Smooth muscle cell (in vitro differentiated cells): ENCODE measurements around the gene KCTD18. TPM values are rescaled to one million over a fixed set of nuclear protein-coding genes. Genes with fewer than 3 reads are reported as not detected.

Experiments used
- DNase-seq: peaks from one replicate; lab custom pipeline; 2025; ENCODE audit not compliant: unreplicated experiment; lab: John Stamatoyannopoulos, UW
- H2AFZ ChIP-seq: fragments of 200-600 bp; sonication (generic); 2 replicates; pipeline ENCODE4 v1.6.0; 2016; ENCODE audit warnings: antibody characterized with exemption, low read depth, mild to moderate bottlenecking
- H3F3A ChIP-seq: fragments of 200-600 bp; sonication (generic); 2 replicates; pipeline ENCODE4 v1.6.0; 2017; ENCODE audit warnings: antibody characterized with exemption, low read depth
- H3K27ac ChIP-seq: fragments of 200-600 bp; sonication (generic); 2 replicates; pipeline ENCODE4 v1.5.1; 2016; ENCODE audit warnings: low read depth, mild to moderate bottlenecking
- H3K27me3 ChIP-seq: fragments of 200-600 bp; sonication (generic); 2 replicates; pipeline ENCODE4 v1.6.1; 2016; ENCODE audit warnings: low read depth, mild to moderate bottlenecking
- H3K36me3 ChIP-seq: fragments of 200-600 bp; sonication (generic); 2 replicates; pipeline ENCODE4 v1.5.1; 2016; ENCODE audit warnings: low read depth
- H3K4me1 ChIP-seq: fragments of 200-600 bp; sonication (generic); 2 replicates; pipeline ENCODE4 v1.5.1; 2016; ENCODE audit warnings: low read depth
- H3K4me2 ChIP-seq: fragments of 200-600 bp; sonication (generic); 2 replicates; pipeline ENCODE4 v1.6.0; 2016; ENCODE audit warnings: mild to moderate bottlenecking
- H3K4me3 ChIP-seq: fragments of 200-600 bp; sonication (generic); 2 replicates; pipeline ENCODE4 v1.5.1; 2016; ENCODE audit warnings: mild to moderate bottlenecking
- H3K79me2 ChIP-seq: fragments of 200-600 bp; sonication (generic); 2 replicates; pipeline ENCODE4 v1.6.0; 2016; ENCODE audit warnings: low read depth, mild to moderate bottlenecking
- H3K9ac ChIP-seq: fragments of 200-600 bp; sonication (generic); 2 replicates; pipeline ENCODE4 v1.6.0; 2016; ENCODE audit warnings: low read depth
- H3K9me3 ChIP-seq: fragments of 200-600 bp; sonication (generic); replicated peaks from 2 replicates; pipeline ENCODE4 v1.5.1; 2016; ENCODE audit warnings: low read depth
- H4K20me1 ChIP-seq: fragments of 200-600 bp; sonication (generic); 2 replicates; pipeline ENCODE4 v1.6.0; 2016; ENCODE audit warnings: low read depth
- WGBS: methylation state at CpG from one replicate; pipeline ENCODE4 v1.1.7; 2016; ENCODE audit warnings: low lambda C conversion rate; 5-methylcytosine and 5-hydroxymethylcytosine counted together
- polyA plus RNA-seq: library from polyadenylated mRNA; unstranded; fragments of >200 nt; fragmentation: Nextera tagmentation; extraction: Ambion mirVana; gene quantifications from 2 replicates; pipeline ENCODE4 v1.2.1, GENCODE V29; 2016
- total RNA-seq: library from RNA; depleted of rRNA; stranded (reverse); fragments of >200 nt; gene quantifications from 2 replicates; pipeline ENCODE4 v1.2.3, GENCODE V29; 2014
- TF ChIP-seq, protein P1 (sequence below): fragments of 200-600 bp; sonication (generic); IDR thresholded peaks from 2 replicates; pipeline ENCODE4 v1.5.1; 2017; ENCODE audit warnings: borderline replicate concordance, mild to moderate bottlenecking, antibody characterized with exemption; ENCODE audit not compliant: insufficient read depth, poor library complexity, severe bottlenecking

KCTD18 gene
- total and polyA plus RNA-seq, 2 experiments from 2014 or later, result 10.3 to 10.9 TPM

DNA sequence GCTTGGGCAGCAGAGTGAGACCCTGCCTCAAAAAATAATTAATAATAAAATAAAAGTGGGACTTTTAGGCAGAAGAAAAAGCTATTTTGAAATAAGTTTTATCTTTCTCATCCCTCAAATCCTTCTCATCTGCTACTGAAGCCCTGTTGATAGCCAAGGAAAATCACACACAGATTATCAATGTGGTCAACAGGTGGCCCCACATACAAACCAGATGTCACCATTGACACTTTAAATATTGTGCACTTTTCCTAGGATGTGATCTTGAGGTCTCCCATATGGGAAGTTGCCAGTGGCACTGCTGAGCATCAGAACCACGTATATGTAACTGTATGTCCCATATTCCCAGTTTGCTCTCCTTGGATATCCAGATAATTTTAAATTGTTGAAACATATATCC is 64.6 kb downstream of the KCTD18 start:
- H3K9me3 ChIP-seq, result no peaks in the 10 kb centered on the region
- no peak overlapping the region for H3K27ac ChIP-seq
- H3K4me3 ChIP-seq, result no peak overlapping the region
- peaks cover 23% of the 10 kb centered on the region for H3K79me2 ChIP-seq
- 96% methylated on average over 1 of the region's 1 CpG for WGBS
- no peaks in the 10 kb centered on the region for H3K27me3 ChIP-seq
- DNase-seq, result no peak
- H3K4me2 ChIP-seq, result no peak overlapping the region
- TF ChIP-seq, protein P1, sequence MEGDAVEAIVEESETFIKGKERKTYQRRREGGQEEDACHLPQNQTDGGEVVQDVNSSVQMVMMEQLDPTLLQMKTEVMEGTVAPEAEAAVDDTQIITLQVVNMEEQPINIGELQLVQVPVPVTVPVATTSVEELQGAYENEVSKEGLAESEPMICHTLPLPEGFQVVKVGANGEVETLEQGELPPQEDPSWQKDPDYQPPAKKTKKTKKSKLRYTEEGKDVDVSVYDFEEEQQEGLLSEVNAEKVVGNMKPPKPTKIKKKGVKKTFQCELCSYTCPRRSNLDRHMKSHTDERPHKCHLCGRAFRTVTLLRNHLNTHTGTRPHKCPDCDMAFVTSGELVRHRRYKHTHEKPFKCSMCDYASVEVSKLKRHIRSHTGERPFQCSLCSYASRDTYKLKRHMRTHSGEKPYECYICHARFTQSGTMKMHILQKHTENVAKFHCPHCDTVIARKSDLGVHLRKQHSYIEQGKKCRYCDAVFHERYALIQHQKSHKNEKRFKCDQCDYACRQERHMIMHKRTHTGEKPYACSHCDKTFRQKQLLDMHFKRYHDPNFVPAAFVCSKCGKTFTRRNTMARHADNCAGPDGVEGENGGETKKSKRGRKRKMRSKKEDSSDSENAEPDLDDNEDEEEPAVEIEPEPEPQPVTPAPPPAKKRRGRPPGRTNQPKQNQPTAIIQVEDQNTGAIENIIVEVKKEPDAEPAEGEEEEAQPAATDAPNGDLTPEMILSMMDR, result no peak
- H3K36me3 ChIP-seq, result peaks cover 20% of the 10 kb centered on the region
- H3F3A ChIP-seq, result peaks cover 14% of the 10 kb centered on the region
- H2AFZ ChIP-seq, result no peak overlapping the region
- no peak overlapping the region for H3K9ac ChIP-seq
- peaks cover 34% of the 10 kb centered on the region for H4K20me1 ChIP-seq
- no peaks in the 10 kb centered on the region for H3K4me1 ChIP-seq

DNA sequence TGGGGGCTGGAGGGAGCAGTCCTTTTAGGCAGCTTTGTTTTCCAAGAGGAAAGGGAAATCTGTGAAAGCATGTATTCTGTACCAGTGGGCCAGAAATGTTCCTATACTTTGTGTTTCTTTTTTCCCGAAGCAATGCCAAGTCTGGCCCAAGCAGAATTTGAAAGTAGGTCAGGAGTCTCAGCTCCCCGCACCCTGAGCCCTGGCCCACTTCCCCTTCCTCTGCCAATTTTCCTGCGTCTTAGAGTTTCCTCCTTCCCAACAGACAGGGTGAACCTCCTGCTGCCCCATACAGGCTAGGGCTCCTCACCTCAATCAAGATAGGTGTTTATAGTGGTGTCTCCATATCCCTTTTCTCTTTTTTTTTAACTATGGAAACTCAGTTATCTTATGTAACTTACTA is 65.3 kb downstream of the KCTD18 start:
- 94% methylated on average over 3 of the region's 3 CpGs for WGBS
- Histone ChIP-seq H3K36me3 (peaks cover 25% of the 10 kb centered on the region), H3K27ac (no peak overlapping the region)

DNA sequence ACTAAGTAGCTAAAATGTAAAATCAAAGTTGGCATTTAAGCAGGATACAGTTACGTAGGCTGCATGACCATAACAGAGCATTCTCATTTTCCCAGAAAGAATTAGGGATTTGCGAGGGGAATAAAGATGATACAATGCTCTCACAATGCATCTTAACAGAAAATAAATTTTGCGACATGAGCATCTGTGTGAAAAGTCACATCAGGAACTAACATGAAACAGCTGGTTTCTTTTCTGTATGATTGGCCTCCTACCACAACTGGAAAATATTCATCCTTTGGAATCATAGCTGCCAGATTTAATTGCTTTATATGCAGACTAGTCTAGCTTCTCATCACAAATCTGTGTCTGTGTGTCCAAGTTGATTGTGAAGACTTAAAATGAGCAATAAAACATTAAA is 66.0 kb downstream of the KCTD18 start:
- Histone ChIP-seq H3K4me1 (no peaks in the 10 kb centered on the region), H3K79me2 (peaks cover 31% of the 10 kb centered on the region), H4K20me1 (peaks cover 33% of the 10 kb centered on the region), H3K4me2 (no peak overlapping the region), H2AFZ (no peak overlapping the region), H3K9ac (no peak overlapping the region), H3K27ac (no peak overlapping the region), H3K4me3 (no peak overlapping the region), H3F3A (peaks cover 14% of the 10 kb centered on the region), H3K36me3 (peaks cover 31% of the 10 kb centered on the region), H3K9me3 (no peaks in the 10 kb centered on the region), H3K27me3 (no peaks in the 10 kb centered on the region)
- no peak for DNase-seq
- 97% methylated on average over 3 of the region's 3 CpGs for WGBS
- TF ChIP-seq, protein P1, result no peak

More for the DNA sequence above, 65.3 kb downstream of the KCTD18 start:
- no peak for DNase-seq
- H3K27me3 ChIP-seq, result no peaks in the 10 kb centered on the region
- peaks cover 34% of the 10 kb centered on the region for H4K20me1 ChIP-seq
- H3K79me2 ChIP-seq, result peaks cover 31% of the 10 kb centered on the region
- no peaks in the 10 kb centered on the region for H3K9me3 ChIP-seq
- H3F3A ChIP-seq, result peaks cover 14% of the 10 kb centered on the region
- no peak overlapping the region for H3K4me3 ChIP-seq
- H2AFZ ChIP-seq, result no peak overlapping the region
- no peak overlapping the region for H3K9ac ChIP-seq
- H3K4me2 ChIP-seq, result no peak overlapping the region
- TF ChIP-seq, protein P1, result no peak
- no peaks in the 10 kb centered on the region for H3K4me1 ChIP-seq

DNA sequence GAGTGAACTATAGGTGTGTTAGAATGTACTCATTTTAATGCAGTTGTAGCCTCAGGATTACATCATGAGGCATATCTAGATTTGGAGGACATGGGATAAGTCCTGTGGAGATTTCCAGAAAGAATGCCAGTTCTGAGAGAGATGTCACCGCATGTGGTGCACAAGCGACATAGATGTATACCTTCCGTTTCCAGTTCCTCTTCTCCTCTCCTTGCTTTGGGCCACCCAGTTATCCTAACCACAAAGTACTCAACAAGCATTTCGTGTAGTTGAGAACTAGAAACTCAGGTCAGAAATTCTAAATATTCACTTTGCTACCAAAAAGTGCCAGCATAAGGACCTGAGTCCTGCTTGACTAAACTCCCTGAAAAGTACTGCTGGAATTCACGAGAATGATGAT is 66.5 kb downstream of the KCTD18 start:
- no peak for DNase-seq
- TF ChIP-seq, protein P1, result no peak
- Histone ChIP-seq H3K4me2 (no peak overlapping the region), H3K27ac (no peak overlapping the region), H3K79me2 (peaks cover 31% of the 10 kb centered on the region), H3K27me3 (no peaks in the 10 kb centered on the region), H3F3A (peaks cover 14% of the 10 kb centered on the region), H3K4me1 (no peaks in the 10 kb centered on the region), H2AFZ (no peak overlapping the region), H3K9me3 (no peaks in the 10 kb centered on the region), H3K4me3 (no peak overlapping the region), H3K9ac (no peak overlapping the region), H3K36me3 (peaks cover 31% of the 10 kb centered on the region), H4K20me1 (peaks cover 27% of the 10 kb centered on the region)
- WGBS, result 78% methylated on average over 5 of the region's 5 CpGs
